Smooth muscle cell (in vitro differentiated cells): ENCODE data around the gene SPRY1. TPM values are rescaled to one million over a fixed set of nuclear protein-coding genes. Genes with fewer than 3 reads are reported as not detected.
A peak's percentile ranks its signal among the peaks of the same experiment; 100 is the strongest.

Experiments
- DNase-seq: peaks from one replicate; lab custom pipeline; 2025; ENCODE audit not compliant: unreplicated experiment; lab: John Stamatoyannopoulos, UW
- H2AFZ ChIP-seq: fragments of 200-600 bp; sonication (generic); 2 replicates; pipeline ENCODE4 v1.6.0; 2016; ENCODE audit warnings: antibody characterized with exemption, low read depth, mild to moderate bottlenecking
- H3F3A ChIP-seq: fragments of 200-600 bp; sonication (generic); 2 replicates; pipeline ENCODE4 v1.6.0; 2017; ENCODE audit warnings: antibody characterized with exemption, low read depth
- H3K27ac ChIP-seq: fragments of 200-600 bp; sonication (generic); 2 replicates; pipeline ENCODE4 v1.5.1; 2016; ENCODE audit warnings: low read depth, mild to moderate bottlenecking
- H3K27me3 ChIP-seq: fragments of 200-600 bp; sonication (generic); 2 replicates; pipeline ENCODE4 v1.6.1; 2016; ENCODE audit warnings: low read depth, mild to moderate bottlenecking
- H3K36me3 ChIP-seq: fragments of 200-600 bp; sonication (generic); 2 replicates; pipeline ENCODE4 v1.5.1; 2016; ENCODE audit warnings: low read depth
- H3K4me1 ChIP-seq: fragments of 200-600 bp; sonication (generic); 2 replicates; pipeline ENCODE4 v1.5.1; 2016; ENCODE audit warnings: low read depth
- H3K4me2 ChIP-seq: fragments of 200-600 bp; sonication (generic); 2 replicates; pipeline ENCODE4 v1.6.0; 2016; ENCODE audit warnings: mild to moderate bottlenecking
- H3K4me3 ChIP-seq: fragments of 200-600 bp; sonication (generic); 2 replicates; pipeline ENCODE4 v1.5.1; 2016; ENCODE audit warnings: mild to moderate bottlenecking
- H3K79me2 ChIP-seq: fragments of 200-600 bp; sonication (generic); 2 replicates; pipeline ENCODE4 v1.6.0; 2016; ENCODE audit warnings: low read depth, mild to moderate bottlenecking
- H3K9ac ChIP-seq: fragments of 200-600 bp; sonication (generic); 2 replicates; pipeline ENCODE4 v1.6.0; 2016; ENCODE audit warnings: low read depth
- H3K9me3 ChIP-seq: fragments of 200-600 bp; sonication (generic); replicated peaks from 2 replicates; pipeline ENCODE4 v1.5.1; 2016; ENCODE audit warnings: low read depth
- H4K20me1 ChIP-seq: fragments of 200-600 bp; sonication (generic); 2 replicates; pipeline ENCODE4 v1.6.0; 2016; ENCODE audit warnings: low read depth
- WGBS: methylation state at CpG from one replicate; pipeline ENCODE4 v1.1.7; 2016; ENCODE audit warnings: low lambda C conversion rate; 5-methylcytosine and 5-hydroxymethylcytosine counted together
- polyA plus RNA-seq: library from polyadenylated mRNA; unstranded; fragments of >200 nt; fragmentation: Nextera tagmentation; extraction: Ambion mirVana; gene quantifications from 2 replicates; pipeline ENCODE4 v1.2.1, GENCODE V29; 2016
- total RNA-seq: library from RNA; depleted of rRNA; stranded (reverse); fragments of >200 nt; gene quantifications from 2 replicates; pipeline ENCODE4 v1.2.3, GENCODE V29; 2014
- TF ChIP-seq, protein P1 (sequence below): fragments of 200-600 bp; sonication (generic); IDR thresholded peaks from 2 replicates; pipeline ENCODE4 v1.5.1; 2017; ENCODE audit warnings: borderline replicate concordance, mild to moderate bottlenecking, antibody characterized with exemption; ENCODE audit not compliant: insufficient read depth, poor library complexity, severe bottlenecking

The SPRY1 gene
- total and polyA plus RNA-seq, 2 experiments from 2014 or later = 17.8 to 26.4 TPM

- Histone ChIP-seq H3K36me3 (no peaks in the 10 kb centered on the region), H3K79me2 (no peaks in the 10 kb centered on the region), H4K20me1 (no peaks in the 10 kb centered on the region), H3K4me1 (peaks cover 11% of the 10 kb centered on the region), H3F3A (no peaks in the 10 kb centered on the region), H3K27me3 (no peaks in the 10 kb centered on the region), H3K9ac (no peak overlapping the region), H3K9me3 (no peaks in the 10 kb centered on the region), H3K27ac (no peak overlapping the region), H3K4me3 (no peak overlapping the region), H2AFZ (no peak overlapping the region), H3K4me2 (peak overlapping the region; percentile 2)
- WGBS = 45% methylated on average over 7 of the region's 7 CpGs
- TF ChIP-seq, protein P1, sequence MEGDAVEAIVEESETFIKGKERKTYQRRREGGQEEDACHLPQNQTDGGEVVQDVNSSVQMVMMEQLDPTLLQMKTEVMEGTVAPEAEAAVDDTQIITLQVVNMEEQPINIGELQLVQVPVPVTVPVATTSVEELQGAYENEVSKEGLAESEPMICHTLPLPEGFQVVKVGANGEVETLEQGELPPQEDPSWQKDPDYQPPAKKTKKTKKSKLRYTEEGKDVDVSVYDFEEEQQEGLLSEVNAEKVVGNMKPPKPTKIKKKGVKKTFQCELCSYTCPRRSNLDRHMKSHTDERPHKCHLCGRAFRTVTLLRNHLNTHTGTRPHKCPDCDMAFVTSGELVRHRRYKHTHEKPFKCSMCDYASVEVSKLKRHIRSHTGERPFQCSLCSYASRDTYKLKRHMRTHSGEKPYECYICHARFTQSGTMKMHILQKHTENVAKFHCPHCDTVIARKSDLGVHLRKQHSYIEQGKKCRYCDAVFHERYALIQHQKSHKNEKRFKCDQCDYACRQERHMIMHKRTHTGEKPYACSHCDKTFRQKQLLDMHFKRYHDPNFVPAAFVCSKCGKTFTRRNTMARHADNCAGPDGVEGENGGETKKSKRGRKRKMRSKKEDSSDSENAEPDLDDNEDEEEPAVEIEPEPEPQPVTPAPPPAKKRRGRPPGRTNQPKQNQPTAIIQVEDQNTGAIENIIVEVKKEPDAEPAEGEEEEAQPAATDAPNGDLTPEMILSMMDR = no peak
- DNase-seq = no peak
These were observed 47.0 kb upstream of the SPRY1 start for GRCh38 chr4:123349421-123350190.

- H3K79me2 ChIP-seq = no peaks in the 10 kb centered on the region
- no peaks in the 10 kb centered on the region for H4K20me1 ChIP-seq
- no peaks in the 10 kb centered on the region for H3F3A ChIP-seq
- H3K27ac ChIP-seq = no peak overlapping the region
- H3K36me3 ChIP-seq = no peaks in the 10 kb centered on the region
- no peak for DNase-seq
- H3K9me3 ChIP-seq = no peaks in the 10 kb centered on the region
- WGBS = 59% methylated on average over 5 of the region's 5 CpGs
- H3K27me3 ChIP-seq = no peaks in the 10 kb centered on the region
- no peak overlapping the region for H3K9ac ChIP-seq
- peaks cover 11% of the 10 kb centered on the region for H3K4me1 ChIP-seq
- no peak overlapping the region for H2AFZ ChIP-seq
- no peak overlapping the region for H3K4me2 ChIP-seq
- TF ChIP-seq, protein P1 = no peak
- H3K4me3 ChIP-seq = no peak overlapping the region
These were observed 46.4 kb upstream of the SPRY1 start for GRCh38 chr4:123350191-123350544.

GRCh38 chr4:123350726-123351125, 45.9 kb upstream of the SPRY1 start:
- Histone ChIP-seq H4K20me1 (no peaks in the 10 kb centered on the region), H3K79me2 (no peaks in the 10 kb centered on the region), H3K9ac (no peak overlapping the region), H2AFZ (no peak overlapping the region), H3F3A (no peaks in the 10 kb centered on the region), H3K27me3 (no peaks in the 10 kb centered on the region), H3K9me3 (no peaks in the 10 kb centered on the region), H3K27ac (no peak overlapping the region), H3K4me2 (no peak overlapping the region), H3K36me3 (no peaks in the 10 kb centered on the region), H3K4me1 (peaks cover 11% of the 10 kb centered on the region), H3K4me3 (no peak overlapping the region)
- TF ChIP-seq, protein P1 = no peak
- DNase-seq = no peak
- 95% methylated on average over 6 of the region's 6 CpGs for WGBS

DNA sequence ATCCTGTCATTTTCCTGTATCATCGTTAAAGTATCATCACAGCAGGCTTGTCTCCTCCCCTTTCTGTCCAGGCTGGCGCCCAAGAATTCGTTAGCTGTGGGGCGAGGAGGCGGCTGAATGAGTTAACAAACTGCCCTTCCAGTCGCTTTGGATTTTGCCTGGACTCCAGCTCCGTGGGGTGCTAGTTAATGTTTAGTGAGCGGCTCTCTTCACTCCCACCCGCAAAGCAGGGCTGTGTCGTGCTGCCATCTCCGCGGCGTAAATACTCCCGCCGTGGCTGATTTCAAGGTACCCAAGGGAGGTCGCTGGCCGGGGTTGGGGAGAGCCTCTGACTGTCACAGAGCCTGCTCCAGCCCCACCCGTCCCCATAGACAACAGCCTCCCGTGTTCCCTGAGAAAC, 44.9 kb upstream of the SPRY1 start:
- DNase-seq = no peak
- TF ChIP-seq, protein P1 = no peak
- Histone ChIP-seq H3K4me3 (no peak overlapping the region), H3K27ac (no peak overlapping the region), H3K27me3 (no peaks in the 10 kb centered on the region), H3K4me1 (peaks cover 11% of the 10 kb centered on the region), H3K79me2 (no peaks in the 10 kb centered on the region), H2AFZ (no peak overlapping the region), H3K9ac (no peak overlapping the region), H3K36me3 (no peaks in the 10 kb centered on the region), H3K9me3 (no peaks in the 10 kb centered on the region), H4K20me1 (no peaks in the 10 kb centered on the region), H3F3A (no peaks in the 10 kb centered on the region), H3K4me2 (no peak overlapping the region)
- 93% methylated on average over 19 of the region's 19 CpGs for WGBS
